Measurements from ENCODE around the gene LYRM1.

LYRM1 gene

DNA sequence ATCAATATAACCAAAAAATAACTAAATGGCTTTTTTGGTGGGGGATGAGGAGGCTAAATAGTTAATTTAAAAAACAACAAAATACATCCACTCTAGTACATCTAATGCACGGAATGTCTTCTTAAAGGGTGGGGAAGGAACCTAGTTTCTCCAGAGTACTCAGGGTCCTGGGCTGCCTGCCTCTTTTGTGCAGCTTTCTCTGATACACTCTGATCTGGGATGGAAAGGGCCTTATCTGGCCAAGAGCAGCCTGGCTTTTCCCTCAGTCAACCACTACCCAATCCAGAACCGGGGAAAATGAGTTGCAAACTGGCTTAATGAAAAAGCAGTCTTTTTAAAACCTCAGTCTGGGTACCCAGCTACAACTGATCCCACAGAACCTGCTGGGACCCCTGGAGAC is 43.3 kb upstream of the LYRM1 start:
- no peaks in the 10 kb centered on the region for H3F3A ChIP-seq (ENCODE audit: control insufficient read depth, insufficient read depth)
- H3K79me2 ChIP-seq (ENCODE audit: control insufficient read depth, low read length): no peaks in the 10 kb centered on the region
- no peaks in the 10 kb centered on the region for H3K27me3 ChIP-seq (ENCODE audit: control insufficient read depth, low read length)
- H3K36me3 ChIP-seq (ENCODE audit: control insufficient read depth, low read length): peaks cover 2% of the 10 kb centered on the region; the same call in 1 of the 2 replicates
- no peak overlapping the region for H3K27ac ChIP-seq (ENCODE audit: low read depth, low read length)
- no peak for TF ChIP-seq EZH2phosphoT487 (IDR thresholded peaks at IDR 0.05; ENCODE audit: borderline replicate concordance, low read length)
- TF ChIP-seq, protein P1, sequence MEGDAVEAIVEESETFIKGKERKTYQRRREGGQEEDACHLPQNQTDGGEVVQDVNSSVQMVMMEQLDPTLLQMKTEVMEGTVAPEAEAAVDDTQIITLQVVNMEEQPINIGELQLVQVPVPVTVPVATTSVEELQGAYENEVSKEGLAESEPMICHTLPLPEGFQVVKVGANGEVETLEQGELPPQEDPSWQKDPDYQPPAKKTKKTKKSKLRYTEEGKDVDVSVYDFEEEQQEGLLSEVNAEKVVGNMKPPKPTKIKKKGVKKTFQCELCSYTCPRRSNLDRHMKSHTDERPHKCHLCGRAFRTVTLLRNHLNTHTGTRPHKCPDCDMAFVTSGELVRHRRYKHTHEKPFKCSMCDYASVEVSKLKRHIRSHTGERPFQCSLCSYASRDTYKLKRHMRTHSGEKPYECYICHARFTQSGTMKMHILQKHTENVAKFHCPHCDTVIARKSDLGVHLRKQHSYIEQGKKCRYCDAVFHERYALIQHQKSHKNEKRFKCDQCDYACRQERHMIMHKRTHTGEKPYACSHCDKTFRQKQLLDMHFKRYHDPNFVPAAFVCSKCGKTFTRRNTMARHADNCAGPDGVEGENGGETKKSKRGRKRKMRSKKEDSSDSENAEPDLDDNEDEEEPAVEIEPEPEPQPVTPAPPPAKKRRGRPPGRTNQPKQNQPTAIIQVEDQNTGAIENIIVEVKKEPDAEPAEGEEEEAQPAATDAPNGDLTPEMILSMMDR (IDR thresholded peaks at IDR 0.05; ENCODE audit: low read depth, low read length, poor library complexity, severe bottlenecking): no peak
- H3K4me2 ChIP-seq (ENCODE audit: low read length): no peak overlapping the region
- no peaks in the 10 kb centered on the region for H3K9me2 ChIP-seq (replicated peaks; ENCODE audit: control insufficient read depth, low read length)
- H3K4me3 ChIP-seq (ENCODE audit: low read length): no peak overlapping the region
- no peaks in the 10 kb centered on the region for H3K4me1 ChIP-seq (ENCODE audit: control insufficient read depth, low read length)
- no peaks in the 10 kb centered on the region for H3K9me3 ChIP-seq (ENCODE audit: control insufficient read depth, insufficient read depth, low read length)
- no peaks in the 10 kb centered on the region for H4K20me1 ChIP-seq (ENCODE audit: control insufficient read depth, insufficient read depth, low read depth, low read length)

DNA sequence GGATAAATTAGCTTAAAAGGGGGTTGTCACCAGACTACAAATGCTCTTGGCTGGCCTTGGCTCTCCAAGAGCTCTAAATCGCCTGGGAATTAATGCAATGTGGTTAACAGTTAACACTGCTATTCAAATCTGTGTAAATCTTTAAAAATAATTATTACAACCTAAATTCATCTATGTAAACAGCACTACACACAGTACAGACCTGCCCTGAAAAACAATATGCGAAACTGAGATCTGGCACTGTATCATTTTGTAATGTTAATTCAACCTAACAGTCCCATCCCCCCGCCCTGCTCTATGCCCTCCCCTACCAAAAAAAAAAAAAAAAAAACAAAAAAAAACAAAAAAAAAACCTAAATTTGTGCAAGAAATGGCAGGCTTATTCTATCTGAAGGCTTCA is 41.3 kb upstream of the LYRM1 start:
- no peak for TF ChIP-seq EZH2phosphoT487 (IDR thresholded peaks at IDR 0.05; ENCODE audit: borderline replicate concordance, low read length)
- TF ChIP-seq, protein P1 (IDR thresholded peaks at IDR 0.05; ENCODE audit: low read depth, low read length, poor library complexity, severe bottlenecking): no peak
- H3K9me3 ChIP-seq (ENCODE audit: control insufficient read depth, insufficient read depth, low read length): no peaks in the 10 kb centered on the region
- no peaks in the 10 kb centered on the region for H3F3A ChIP-seq (ENCODE audit: control insufficient read depth, insufficient read depth)
- H3K9me2 ChIP-seq (replicated peaks; ENCODE audit: control insufficient read depth, low read length): no peaks in the 10 kb centered on the region
- H3K4me2 ChIP-seq (ENCODE audit: low read length): no peak overlapping the region
- no peak overlapping the region for H3K4me3 ChIP-seq (ENCODE audit: low read length)
- H4K20me1 ChIP-seq (ENCODE audit: control insufficient read depth, insufficient read depth, low read depth, low read length): no peaks in the 10 kb centered on the region
- peaks cover 2% of the 10 kb centered on the region; the same call in 1 of the 2 replicates for H3K36me3 ChIP-seq (ENCODE audit: control insufficient read depth, low read length)
- no peaks in the 10 kb centered on the region for H3K27me3 ChIP-seq (ENCODE audit: control insufficient read depth, low read length)
- H3K79me2 ChIP-seq (ENCODE audit: control insufficient read depth, low read length): no peaks in the 10 kb centered on the region
- H3K4me1 ChIP-seq (ENCODE audit: control insufficient read depth, low read length): no peaks in the 10 kb centered on the region
- no peak overlapping the region for H3K27ac ChIP-seq (ENCODE audit: low read depth, low read length)

DNA sequence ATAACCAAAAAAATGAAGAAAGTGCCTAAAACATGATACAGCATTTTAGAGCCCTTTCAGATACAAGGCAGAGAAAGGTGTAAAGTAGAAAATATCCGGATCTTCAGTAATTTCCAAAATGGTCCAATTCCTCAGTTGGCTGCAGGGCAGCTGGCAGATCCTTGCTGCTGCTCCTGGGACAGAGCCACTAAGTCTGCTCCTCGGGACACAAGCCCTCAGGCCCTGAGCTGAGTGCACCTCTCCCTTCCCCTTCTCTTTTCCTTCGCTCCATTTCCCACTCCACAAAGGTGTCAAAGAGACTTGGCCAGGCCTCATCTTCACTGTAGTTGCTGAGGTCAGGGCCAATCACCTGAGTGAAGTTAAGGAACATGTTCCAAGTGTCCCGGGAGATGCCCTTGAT is 40.9 kb upstream of the LYRM1 start:
- Histone ChIP-seq H3K27me3 (ENCODE audit: control insufficient read depth, low read length) (no peaks in the 10 kb centered on the region), H3F3A (ENCODE audit: control insufficient read depth, insufficient read depth) (no peaks in the 10 kb centered on the region), H3K4me3 (ENCODE audit: low read length) (no peak overlapping the region), H3K36me3 (ENCODE audit: control insufficient read depth, low read length) (peaks cover 2% of the 10 kb centered on the region; the same call in 1 of the 2 replicates), H3K9me2 (replicated peaks; ENCODE audit: control insufficient read depth, low read length) (no peaks in the 10 kb centered on the region), H3K4me1 (ENCODE audit: control insufficient read depth, low read length) (no peaks in the 10 kb centered on the region), H3K4me2 (ENCODE audit: low read length) (no peak overlapping the region), H3K9me3 (ENCODE audit: control insufficient read depth, insufficient read depth, low read length) (no peaks in the 10 kb centered on the region), H4K20me1 (ENCODE audit: control insufficient read depth, insufficient read depth, low read depth, low read length) (no peaks in the 10 kb centered on the region), H3K27ac (ENCODE audit: low read depth, low read length) (no peak overlapping the region), H3K79me2 (ENCODE audit: control insufficient read depth, low read length) (peaks cover 3% of the 10 kb centered on the region)
- TF ChIP-seq, protein P1 (IDR thresholded peaks at IDR 0.05; ENCODE audit: low read depth, low read length, poor library complexity, severe bottlenecking): no peak
- TF ChIP-seq EZH2phosphoT487 (IDR thresholded peaks at IDR 0.05; ENCODE audit: borderline replicate concordance, low read length): no peak
